Caco-2 (cell line): ENCODE results near the gene RPL4. TPM values are rescaled to one million over a fixed set of nuclear protein-coding genes. Genes with fewer than 3 reads are reported as not detected.

Experiments
- BruUV-seq: library from RNA; stranded (reverse); fragments of 400-500 nt; replicated peaks from 2 replicates; lab custom pipeline; 2021; lab: Mats Ljungman, UMichigan
- CTCF ChIA-PET: fragments of 300-600 bp; sonication (Branson Sonifier 250); formaldehyde crosslinking; loops from one replicate; lab custom pipeline; 2022; ENCODE audit warnings: antibody characterized with exemption; lab: Charles Lee
- POLR2A ChIA-PET: fragments of 300-600 bp; sonication (Branson Sonifier 250); formaldehyde crosslinking; loops from one replicate; lab custom pipeline; 2022; ENCODE audit warnings: antibody characterized with exemption; lab: Charles Lee
- DNase-seq, 2 experiments: peaks; one replicate each; pipeline versions ENCODE4 v3.0.0 to v3.0.0-alpha.2; 2020 to 2022
- H3K27me3 ChIP-seq: replicated peaks from 2 replicates; pipeline ENCODE4 v1.6.0; 2011; ENCODE audit warnings: low read length; ENCODE audit not compliant: control insufficient read depth, insufficient read depth
- H3K36me3 ChIP-seq: 2 replicates; pipeline ENCODE4 v1.5.1; 2011; ENCODE audit warnings: low read length; ENCODE audit not compliant: control insufficient read depth, insufficient read depth
- H3K4me1 ChIP-seq: fragments of 250-450 bp; sonication (Bioruptor Pico); 2 replicates; pipeline ENCODE4 v1.5.1; 2020; ENCODE audit warnings: mild to moderate bottlenecking
- H3K4me3 ChIP-seq: 2 replicates; pipeline ENCODE4 v1.5.1; 2011; ENCODE audit warnings: low read depth, mild to moderate bottlenecking, control low read depth, low read length
- H3K9me3 ChIP-seq: fragments of 250-450 bp; sonication (Bioruptor Pico); 2 replicates; pipeline ENCODE4 v1.5.1; 2020; ENCODE audit warnings: mild to moderate bottlenecking, moderate library complexity
- H3K27ac Mint-ChIP-seq: one replicate; pipeline ENCODE4 v1.8.0; 2022; ENCODE audit warnings: mixed read lengths; ENCODE audit not compliant: unreplicated experiment
- H3K27me3 Mint-ChIP-seq: one replicate; pipeline ENCODE4 v1.8.0; 2022; ENCODE audit warnings: mixed read lengths; ENCODE audit not compliant: insufficient read depth, unreplicated experiment
- H3K36me3 Mint-ChIP-seq: one replicate; pipeline ENCODE4 v1.8.0; 2022; ENCODE audit warnings: mild to moderate bottlenecking, mixed read lengths; ENCODE audit not compliant: insufficient read depth, unreplicated experiment
- H3K4me1 Mint-ChIP-seq: one replicate; pipeline ENCODE4 v1.8.0; 2022; ENCODE audit warnings: low read depth, mixed read lengths; ENCODE audit not compliant: unreplicated experiment
- H3K4me3 Mint-ChIP-seq: one replicate; pipeline ENCODE4 v1.8.0; 2022; ENCODE audit warnings: mild to moderate bottlenecking, moderate library complexity, mixed read lengths; ENCODE audit not compliant: unreplicated experiment
- H3K9me3 Mint-ChIP-seq: one replicate; pipeline ENCODE4 v1.8.0; 2022; ENCODE audit warnings: mixed read lengths; ENCODE audit not compliant: unreplicated experiment
- intact Hi-C: fragments of 100-400 bp; cut with micrococcal nuclease; formaldehyde crosslinking; loops from one replicate; pipeline ENCODE4 v1.10.0; 2022; ENCODE audit not compliant: unreplicated experiment
- total RNA-seq: library from RNA; stranded (reverse); gene quantifications from 2 replicates; pipeline ENCODE4 v1.2.3, GENCODE V29; 2022
- TF ChIP-seq, protein P1 (sequence below), 2 experiments: fragments of 200-600 bp in 1 of 2; IDR thresholded peaks; 1 replicate in 1 of 2; 2 replicates in 1 of 2; pipeline versions ENCODE4 v1.5.1 to v1.8.0; 2011 to 2022; ENCODE audit warnings: antibody characterized with exemption in 1 of 2, control low read depth in 1 of 2, inconsistent platforms in 1 of 2, low read depth in 1 of 2, low read length in 1 of 2, mild to moderate bottlenecking in 1 of 2, moderate library complexity in 1 of 2; ENCODE audit not compliant: insufficient read depth in 1 of 2, severe bottlenecking in 1 of 2, unreplicated experiment in 1 of 2

RPL4 gene
- total RNA-seq, 1 experiment from 2014 or later, result 3,102 TPM

GRCh38 chr15:66486887-66487286, 17.8 kb downstream of the RPL4 start:
- Mint-ChIP-seq H3K27ac (no peak overlapping the region), H3K4me3 (no peak overlapping the region), H3K36me3 (peaks cover 70% of the 10 kb centered on the region), H3K4me1 (no peaks in the 10 kb centered on the region), H3K9me3 (no peaks in the 10 kb centered on the region), H3K27me3 (no peaks in the 10 kb centered on the region)
- no peaks in the 10 kb centered on the region for H3K9me3 ChIP-seq
- H3K4me1 ChIP-seq, result no peaks in the 10 kb centered on the region
- no peak for DNase-seq
- intact Hi-C loops, result no loop called here
- BruUV-seq, result no TSS peak
- POLR2A ChIA-PET, result no interaction called here
- H3K4me3 ChIP-seq, result no peak overlapping the region
- CTCF ChIA-PET, result no interaction called here
- TF ChIP-seq, protein P1, sequence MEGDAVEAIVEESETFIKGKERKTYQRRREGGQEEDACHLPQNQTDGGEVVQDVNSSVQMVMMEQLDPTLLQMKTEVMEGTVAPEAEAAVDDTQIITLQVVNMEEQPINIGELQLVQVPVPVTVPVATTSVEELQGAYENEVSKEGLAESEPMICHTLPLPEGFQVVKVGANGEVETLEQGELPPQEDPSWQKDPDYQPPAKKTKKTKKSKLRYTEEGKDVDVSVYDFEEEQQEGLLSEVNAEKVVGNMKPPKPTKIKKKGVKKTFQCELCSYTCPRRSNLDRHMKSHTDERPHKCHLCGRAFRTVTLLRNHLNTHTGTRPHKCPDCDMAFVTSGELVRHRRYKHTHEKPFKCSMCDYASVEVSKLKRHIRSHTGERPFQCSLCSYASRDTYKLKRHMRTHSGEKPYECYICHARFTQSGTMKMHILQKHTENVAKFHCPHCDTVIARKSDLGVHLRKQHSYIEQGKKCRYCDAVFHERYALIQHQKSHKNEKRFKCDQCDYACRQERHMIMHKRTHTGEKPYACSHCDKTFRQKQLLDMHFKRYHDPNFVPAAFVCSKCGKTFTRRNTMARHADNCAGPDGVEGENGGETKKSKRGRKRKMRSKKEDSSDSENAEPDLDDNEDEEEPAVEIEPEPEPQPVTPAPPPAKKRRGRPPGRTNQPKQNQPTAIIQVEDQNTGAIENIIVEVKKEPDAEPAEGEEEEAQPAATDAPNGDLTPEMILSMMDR (IDR thresholded peaks at IDR 0.05; ENCODE audit: insufficient read depth in 1 of 2, low read depth in 1 of 2, low read length in 1 of 2, severe bottlenecking in 1 of 2, unreplicated experiment in 1 of 2), result no peak
- no peaks in the 10 kb centered on the region for H3K27me3 ChIP-seq
- no peaks in the 10 kb centered on the region; the same call in 1 of the 2 replicates for H3K36me3 ChIP-seq

- no TSS peak for BruUV-seq
- ChIA-PET POLR2A (no interaction called here), CTCF (no interaction called here)
- Histone ChIP-seq H3K36me3 (no peaks in the 10 kb centered on the region; the same call in 1 of the 2 replicates), H3K27me3 (no peaks in the 10 kb centered on the region), H3K4me3 (no peak overlapping the region), H3K4me1 (no peaks in the 10 kb centered on the region), H3K9me3 (no peaks in the 10 kb centered on the region)
- H3K27me3 Mint-ChIP-seq, result no peaks in the 10 kb centered on the region
- H3K9me3 Mint-ChIP-seq, result no peaks in the 10 kb centered on the region
- H3K27ac Mint-ChIP-seq, result no peak overlapping the region
- H3K36me3 Mint-ChIP-seq, result peaks cover 60% of the 10 kb centered on the region
- no peak for DNase-seq
- TF ChIP-seq, protein P1 (IDR thresholded peaks at IDR 0.05; ENCODE audit: insufficient read depth in 1 of 2, low read depth in 1 of 2, low read length in 1 of 2, severe bottlenecking in 1 of 2, unreplicated experiment in 1 of 2), result no peak
- no peaks in the 10 kb centered on the region for H3K4me1 Mint-ChIP-seq
- intact Hi-C loops, result no loop called here
- no peak overlapping the region for H3K4me3 Mint-ChIP-seq
Observed at GRCh38 chr15:66484539-66485112, 20.0 kb downstream of the RPL4 start.

GRCh38 chr15:66483131-66483566, 21.5 kb downstream of the RPL4 start:
- Mint-ChIP-seq H3K27ac (no peak overlapping the region), H3K9me3 (no peaks in the 10 kb centered on the region), H3K4me3 (no peak overlapping the region), H3K27me3 (no peaks in the 10 kb centered on the region), H3K36me3 (peaks cover 50% of the 10 kb centered on the region), H3K4me1 (no peaks in the 10 kb centered on the region)
- no TSS peak for BruUV-seq
- CTCF ChIA-PET, result no interaction called here
- Histone ChIP-seq H3K4me3 (no peak overlapping the region), H3K4me1 (no peaks in the 10 kb centered on the region), H3K9me3 (no peaks in the 10 kb centered on the region), H3K27me3 (no peaks in the 10 kb centered on the region), H3K36me3 (no peaks in the 10 kb centered on the region; the same call in 1 of the 2 replicates)
- TF ChIP-seq, protein P1 (IDR thresholded peaks at IDR 0.05; ENCODE audit: insufficient read depth in 1 of 2, low read depth in 1 of 2, low read length in 1 of 2, severe bottlenecking in 1 of 2, unreplicated experiment in 1 of 2), result no peak
- DNase-seq, result no peak
- intact Hi-C loops, result no loop called here
- POLR2A ChIA-PET, result no interaction called here
